Liver (tissue), 9 donors: ENCODE data around the gene NPC2. TPM values are rescaled to one million over a fixed set of nuclear protein-coding genes. Genes with fewer than 3 reads are reported as not detected.

Source experiments
- DNase-seq: peaks from one replicate; pipeline ENCODE4 v3.0.0-alpha.2; 2017; ENCODE audit warnings: low spot score
- H3K27ac ChIP-seq, 2 donors: one replicate each; pipeline ENCODE4 v1.7.0; 2013; ENCODE audit warnings: inconsistent platforms in 2 of 2, low read length in 2 of 2, control low read depth in 1 of 2, low read depth in 1 of 2, mild to moderate bottlenecking in 1 of 2
- H3K27me3 ChIP-seq, 4 donors: one replicate each; pipeline versions ENCODE4 v1.6.1 to v1.7.0; 2013; ENCODE audit warnings: low read length in 3 of 4, inconsistent platforms in 1 of 4, mild to moderate bottlenecking in 1 of 4, moderate library complexity in 1 of 4; ENCODE audit not compliant: control insufficient read depth in 4 of 4, insufficient read depth in 4 of 4
- H3K36me3 ChIP-seq, 4 donors: one replicate each; pipeline versions ENCODE4 v1.6.1 to v1.7.0; 2013; ENCODE audit warnings: low read length in 3 of 4, mild to moderate bottlenecking in 3 of 4, low read depth in 1 of 4, moderate library complexity in 1 of 4; ENCODE audit not compliant: control insufficient read depth in 4 of 4, insufficient read depth in 3 of 4
- H3K4me1 ChIP-seq, 4 donors: one replicate each; pipeline versions ENCODE4 v1.6.1 to v1.7.0; 2013; ENCODE audit warnings: low read length in 3 of 4, mild to moderate bottlenecking in 3 of 4, moderate library complexity in 1 of 4; ENCODE audit not compliant: control insufficient read depth in 4 of 4, insufficient read depth in 4 of 4
- H3K4me3 ChIP-seq, 3 donors: one replicate each; pipeline versions ENCODE4 v1.6.1 to v1.7.0; 2013; ENCODE audit warnings: low read length in 3 of 3, control low read depth in 1 of 3, low read depth in 1 of 3, mild to moderate bottlenecking in 1 of 3
- H3K9ac ChIP-seq, 2 donors: one replicate each; pipeline ENCODE4 v1.7.0; 2013; ENCODE audit warnings: low read length in 2 of 2, mild to moderate bottlenecking in 2 of 2, moderate library complexity in 2 of 2, control low read depth in 1 of 2, low read depth in 1 of 2
- H3K9me3 ChIP-seq, 4 donors: one replicate each; pipeline versions ENCODE4 v1.6.1 to v1.7.0; 2013; ENCODE audit warnings: low read length in 3 of 4; ENCODE audit not compliant: control insufficient read depth in 4 of 4
- ATF3 ChIP-seq: IDR thresholded peaks from 2 replicates; pipeline ENCODE4 v1.6.1; 2016; ENCODE audit warnings: antibody characterized with exemption
- CTCF ChIP-seq: fragments of 150-350 bp; IDR thresholded peaks from 2 replicates; pipeline ENCODE4 v1.5.1; 2017; ENCODE audit warnings: improper control_type of control experiment, low read depth, low read length; ENCODE audit not compliant: missing input control
- EGR1 ChIP-seq, 2 donors: IDR thresholded peaks; 2 replicates each; pipeline ENCODE4 v1.6.1; 2016 to 2018; ENCODE audit warnings: antibody characterized with exemption in 2 of 2, low read depth in 2 of 2
- FOXA1 ChIP-seq: IDR thresholded peaks from 2 replicates; pipeline ENCODE4 v1.6.1; 2016; ENCODE audit warnings: antibody characterized with exemption
- FOXA2 ChIP-seq: IDR thresholded peaks from 2 replicates; pipeline ENCODE4 v1.6.1; 2016; ENCODE audit warnings: antibody characterized with exemption
- GABPA ChIP-seq, 2 donors: IDR thresholded peaks in 1 of 2; conservative IDR thresholded peaks in 1 of 2; 2 replicates each; pipeline ENCODE4 v1.6.1; 2016; ENCODE audit warnings: antibody characterized with exemption in 2 of 2, mild to moderate bottlenecking in 1 of 2, moderate library complexity in 1 of 2
- HNF4A ChIP-seq, 2 donors: conservative IDR thresholded peaks; 2 replicates each; pipeline ENCODE4 v1.6.1; 2016; ENCODE audit warnings: antibody characterized with exemption in 2 of 2, mild to moderate bottlenecking in 2 of 2
- HNF4G ChIP-seq: IDR thresholded peaks from 2 replicates; pipeline ENCODE4 v1.6.1; 2016; ENCODE audit warnings: antibody characterized with exemption
- JUND ChIP-seq, 2 donors: IDR thresholded peaks; 2 replicates each; pipeline ENCODE4 v1.6.1; 2016; ENCODE audit warnings: antibody characterized with exemption in 2 of 2
- MAX ChIP-seq: IDR thresholded peaks from 2 replicates; pipeline ENCODE4 v1.6.1; 2016; ENCODE audit warnings: antibody characterized with exemption
- NR2F2 ChIP-seq: IDR thresholded peaks from 2 replicates; pipeline ENCODE4 v1.6.1; 2016; ENCODE audit warnings: antibody characterized with exemption
- RAD21 ChIP-seq, 2 donors: IDR thresholded peaks; 2 replicates each; pipeline ENCODE4 v1.6.1; 2016; ENCODE audit warnings: antibody characterized with exemption in 2 of 2, mild to moderate bottlenecking in 2 of 2
- REST ChIP-seq: IDR thresholded peaks from 2 replicates; pipeline ENCODE4 v1.6.1; 2016; ENCODE audit warnings: antibody characterized with exemption, mild to moderate bottlenecking
- RXRA ChIP-seq, 2 donors: IDR thresholded peaks; 2 replicates each; pipeline ENCODE4 v1.6.1; 2017 to 2018; ENCODE audit warnings: antibody characterized with exemption in 2 of 2, mild to moderate bottlenecking in 1 of 2
- SP1 ChIP-seq: IDR thresholded peaks from 2 replicates; pipeline ENCODE4 v1.6.1; 2018; ENCODE audit warnings: antibody characterized with exemption, mild to moderate bottlenecking
- TAF1 ChIP-seq: conservative IDR thresholded peaks from 2 replicates; pipeline ENCODE4 v1.6.1; 2016; ENCODE audit warnings: antibody characterized with exemption, mild to moderate bottlenecking
- YY1 ChIP-seq: IDR thresholded peaks from 2 replicates; pipeline ENCODE4 v1.6.1; 2016; ENCODE audit warnings: antibody characterized with exemption, mild to moderate bottlenecking
- ZBTB33 ChIP-seq: IDR thresholded peaks from 2 replicates; pipeline ENCODE4 v1.6.1; 2016; ENCODE audit warnings: antibody characterized with exemption
- whole genome bisulfite sequencing: extraction: QIAGEN DNeasy Blood & Tissue Kit; methylation state at CpG from one replicate; pipeline ENCODE4 v1.1.7; 2013; 5-methylcytosine and 5-hydroxymethylcytosine counted together
- polyA plus RNA-seq, 2 donors: library from polyadenylated mRNA; stranded (reverse) in 1 of 2; unstranded in 1 of 2; fragments of 200-250 nt in 1 of 2; fragments of >200 nt in 1 of 2; fragmentation: Nextera tagmentation in 1 of 2; extraction: Ambion mirVana in 1 of 2; gene quantifications; one replicate each; pipeline versions ENCODE4 v1.2.1 to v1.2.3, GENCODE V29; 2013 to 2015
- total RNA-seq, 2 donors: library from RNA; depleted of rRNA; stranded (reverse); fragments of >200 nt; gene quantifications; one replicate each; pipeline ENCODE4 v1.2.3, GENCODE V29; 2014
- donor health status: healthy.
- donor health status: healthy.
- donor health status: healthy.
- donor health status: healthy.
- donor health status: healthy.

NPC2 gene
- total and polyA plus RNA-seq, 4 donors, result 69.7 to 133 (median 105) TPM

- H3K27me3 ChIP-seq, result no peaks in the 10 kb centered on the region
- DNase-seq, result no peak
- H3K9ac ChIP-seq, result no peak overlapping the region
- H3K4me1 ChIP-seq, result no peaks in the 10 kb centered on the region
- 84% methylated on average over 7 of the region's 7 CpGs for WGBS
- H3K27ac ChIP-seq, result no peak overlapping the region
- no peak for TF ChIP-seq YY1
- TF ChIP-seq NR2F2, result no peak
- no peak for TF ChIP-seq FOXA2
- TF ChIP-seq RAD21 (IDR thresholded peaks at IDR 0.05), result no peak
- no peak for TF ChIP-seq SP1
- no peak for TF ChIP-seq ZBTB33
- TF ChIP-seq TAF1, result no peak
- no peak for TF ChIP-seq HNF4A (conservative IDR thresholded peaks at IDR 0.05)
- TF ChIP-seq JUND (IDR thresholded peaks at IDR 0.05), result no peak
- no peak for TF ChIP-seq CTCF
- TF ChIP-seq MAX, result no peak
- TF ChIP-seq EGR1 (IDR thresholded peaks at IDR 0.05; ENCODE audit: low read depth in 2 of 2), result no peak
- no peak for TF ChIP-seq HNF4G
- TF ChIP-seq RXRA (IDR thresholded peaks at IDR 0.05), result no peak
- TF ChIP-seq REST, result no peak
- TF ChIP-seq FOXA1, result no peak
- no peak for TF ChIP-seq ATF3
- no peak for TF ChIP-seq GABPA (IDR thresholded peaks at IDR 0.05 in 1 of 2, conservative IDR thresholded peaks at IDR 0.05 in 1 of 2)
- H3K4me3 ChIP-seq, result no peak overlapping the region
- no peaks in the 10 kb centered on the region for H3K9me3 ChIP-seq
- peaks cover 0 to 6% (median 2%) of the 10 kb centered on the region in 4 donors for H3K36me3 ChIP-seq
Measured at GRCh38 chr14:74469548-74470518, 23.3 kb downstream of the NPC2 start.
